Tibial nerve (tissue), 3 donors: ENCODE results near the gene RIPK3.

Source experiments
- POLR2A ChIP-seq, 2 donors: fragments of 450-650 bp; IDR thresholded peaks; one replicate each; pipeline ENCODE4 v1.6.1; 2017; ENCODE audit warnings: antibody characterized with exemption in 2 of 2, mild to moderate bottlenecking in 2 of 2, moderate library complexity in 2 of 2
- TF ChIP-seq, protein P1 (sequence below), 5 experiments: fragments of 200-600 bp in 3 of 5; fragments of 450-650 bp in 2 of 5; sonication (generic) in 3 of 5; IDR thresholded peaks; one replicate each; pipeline ENCODE4 v1.5.1; 2016 to 2019; ENCODE audit warnings: antibody characterized with exemption in 5 of 5, mild to moderate bottlenecking in 3 of 5, moderate library complexity in 2 of 5

DNA sequence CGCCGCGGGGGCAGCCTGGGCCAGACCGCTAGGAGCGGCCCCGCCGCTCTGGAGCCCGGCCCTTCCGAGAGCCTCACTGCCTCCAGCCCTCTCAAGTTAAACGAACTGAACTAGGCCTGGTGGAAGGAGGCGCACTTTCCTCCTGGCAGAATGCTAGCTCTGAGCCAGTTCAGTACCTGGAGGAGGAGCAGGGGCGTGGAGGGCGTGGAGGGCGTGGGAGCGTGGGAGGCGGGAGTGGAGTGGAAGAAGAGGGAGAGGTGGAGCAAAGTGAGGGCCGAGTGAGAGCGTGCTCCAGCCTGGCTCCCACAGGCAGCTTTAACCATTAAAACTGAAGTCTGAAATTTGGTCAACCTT lies 23.2 kb downstream of the RIPK3 start:
- no peak for TF ChIP-seq POLR2A (IDR thresholded peaks at IDR 0.05)
- TF ChIP-seq, protein P1, sequence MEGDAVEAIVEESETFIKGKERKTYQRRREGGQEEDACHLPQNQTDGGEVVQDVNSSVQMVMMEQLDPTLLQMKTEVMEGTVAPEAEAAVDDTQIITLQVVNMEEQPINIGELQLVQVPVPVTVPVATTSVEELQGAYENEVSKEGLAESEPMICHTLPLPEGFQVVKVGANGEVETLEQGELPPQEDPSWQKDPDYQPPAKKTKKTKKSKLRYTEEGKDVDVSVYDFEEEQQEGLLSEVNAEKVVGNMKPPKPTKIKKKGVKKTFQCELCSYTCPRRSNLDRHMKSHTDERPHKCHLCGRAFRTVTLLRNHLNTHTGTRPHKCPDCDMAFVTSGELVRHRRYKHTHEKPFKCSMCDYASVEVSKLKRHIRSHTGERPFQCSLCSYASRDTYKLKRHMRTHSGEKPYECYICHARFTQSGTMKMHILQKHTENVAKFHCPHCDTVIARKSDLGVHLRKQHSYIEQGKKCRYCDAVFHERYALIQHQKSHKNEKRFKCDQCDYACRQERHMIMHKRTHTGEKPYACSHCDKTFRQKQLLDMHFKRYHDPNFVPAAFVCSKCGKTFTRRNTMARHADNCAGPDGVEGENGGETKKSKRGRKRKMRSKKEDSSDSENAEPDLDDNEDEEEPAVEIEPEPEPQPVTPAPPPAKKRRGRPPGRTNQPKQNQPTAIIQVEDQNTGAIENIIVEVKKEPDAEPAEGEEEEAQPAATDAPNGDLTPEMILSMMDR (IDR thresholded peaks at IDR 0.05), result no peak
